Activated CD4-positive, alpha-beta T cell treated with anti-CD3 and anti-CD28 coated beads for 24 hours (primary cell): Measurements from ENCODE around the gene DLGAP1.

ENCODE experiments used
- DNase-seq, 2 donors: peaks; one replicate each; pipeline ENCODE4 v3.0.0-alpha.2; 2020; ENCODE audit warnings: low read depth in 2 of 2

DLGAP1 gene

GRCh38 chr18:3538954-3539617, 916.0 kb downstream of the DLGAP1 start:
- DNase-seq = no peak

- DNase-seq = no peak
Measured at GRCh38 chr18:3538456-3538855, 916.7 kb downstream of the DLGAP1 start.

GRCh38 chr18:3530807-3531206, 924.3 kb downstream of the DLGAP1 start:
- DNase-seq = no peak

GRCh38 chr18:3529601-3530000, 925.5 kb downstream of the DLGAP1 start:
- DNase-seq = no peak

GRCh38 chr18:3529077-3529476, 926.0 kb downstream of the DLGAP1 start:
- DNase-seq = no peak

- no peak for DNase-seq
Measured at GRCh38 chr18:3528231-3528630, 926.9 kb downstream of the DLGAP1 start.

GRCh38 chr18:3526421-3527354, 928.4 kb downstream of the DLGAP1 start:
- DNase-seq = no peak

- DNase-seq = peak in 1 of 2 donors; percentile 4
Measured at GRCh38 chr18:3525870-3526420, 929.2 kb downstream of the DLGAP1 start.

- DNase-seq = no peak
Measured at GRCh38 chr18:3524706-3525105, 930.4 kb downstream of the DLGAP1 start.

GRCh38 chr18:3520230-3521085, 934.6 kb downstream of the DLGAP1 start:
- DNase-seq = no peak

- DNase-seq = no peak
Measured at GRCh38 chr18:3514312-3515216, 940.5 kb downstream of the DLGAP1 start.

GRCh38 chr18:3513481-3513880, 941.6 kb downstream of the DLGAP1 start:
- DNase-seq = no peak

GRCh38 chr18:3511980-3512379, 943.1 kb downstream of the DLGAP1 start:
- DNase-seq = no peak

GRCh38 chr18:3510896-3511295, 944.2 kb downstream of the DLGAP1 start:
- no peak for DNase-seq

- DNase-seq = no peak
Measured at GRCh38 chr18:3510024-3510423, 945.1 kb downstream of the DLGAP1 start.

GRCh38 chr18:3508576-3509549, 946.2 kb downstream of the DLGAP1 start:
- no peak for DNase-seq

GRCh38 chr18:3504637-3505036, 950.5 kb downstream of the DLGAP1 start:
- no peak for DNase-seq

- DNase-seq = no peak
Measured at GRCh38 chr18:3502650-3503049, 952.5 kb downstream of the DLGAP1 start.

- DNase-seq = no peak
Measured at GRCh38 chr18:3500016-3500415, 955.1 kb downstream of the DLGAP1 start.

- DNase-seq = no peak
Measured at GRCh38 chr18:3499501-3499900, 955.6 kb downstream of the DLGAP1 start.
